ENCODE results near the gene OR56A4. TPM values are rescaled to one million over a fixed set of nuclear protein-coding genes. Genes with fewer than 3 reads are reported as not detected.

OR56A4 gene
- total and polyA plus RNA-seq, 2 donors (not counting 1 experiment from before 2014, with no cell fraction given): 0.07 TPM; not detected in 1

DNA sequence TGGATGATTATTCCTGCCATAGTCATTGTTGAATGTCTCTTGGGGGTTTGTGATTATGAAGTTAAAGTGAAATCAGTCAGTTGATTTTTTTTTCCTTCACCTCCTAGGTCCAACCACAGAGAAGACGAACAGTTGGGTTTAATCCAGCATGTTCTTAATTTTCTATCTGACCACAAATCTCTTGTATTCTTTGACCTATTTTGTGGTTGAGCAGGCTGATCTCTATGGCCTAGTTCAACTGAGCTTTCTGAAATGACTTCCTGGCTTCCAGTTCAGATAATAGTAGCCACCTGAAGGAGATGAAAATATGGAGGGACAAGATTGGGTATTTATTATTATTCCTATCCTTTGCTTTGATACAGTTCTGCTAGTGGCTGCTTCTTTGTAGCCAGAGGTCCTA, 33.2 kb downstream of the OR56A4 start:
- CTCF ChIA-PET: no interaction called here
- no peak for TF ChIP-seq EZH2 (IDR thresholded peaks at IDR 0.05; ENCODE audit: borderline replicate concordance, insufficient read depth, low read depth, low read length, poor library complexity, severe bottlenecking)
- TF ChIP-seq, protein P1, sequence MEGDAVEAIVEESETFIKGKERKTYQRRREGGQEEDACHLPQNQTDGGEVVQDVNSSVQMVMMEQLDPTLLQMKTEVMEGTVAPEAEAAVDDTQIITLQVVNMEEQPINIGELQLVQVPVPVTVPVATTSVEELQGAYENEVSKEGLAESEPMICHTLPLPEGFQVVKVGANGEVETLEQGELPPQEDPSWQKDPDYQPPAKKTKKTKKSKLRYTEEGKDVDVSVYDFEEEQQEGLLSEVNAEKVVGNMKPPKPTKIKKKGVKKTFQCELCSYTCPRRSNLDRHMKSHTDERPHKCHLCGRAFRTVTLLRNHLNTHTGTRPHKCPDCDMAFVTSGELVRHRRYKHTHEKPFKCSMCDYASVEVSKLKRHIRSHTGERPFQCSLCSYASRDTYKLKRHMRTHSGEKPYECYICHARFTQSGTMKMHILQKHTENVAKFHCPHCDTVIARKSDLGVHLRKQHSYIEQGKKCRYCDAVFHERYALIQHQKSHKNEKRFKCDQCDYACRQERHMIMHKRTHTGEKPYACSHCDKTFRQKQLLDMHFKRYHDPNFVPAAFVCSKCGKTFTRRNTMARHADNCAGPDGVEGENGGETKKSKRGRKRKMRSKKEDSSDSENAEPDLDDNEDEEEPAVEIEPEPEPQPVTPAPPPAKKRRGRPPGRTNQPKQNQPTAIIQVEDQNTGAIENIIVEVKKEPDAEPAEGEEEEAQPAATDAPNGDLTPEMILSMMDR (IDR thresholded peaks at IDR 0.05): no peak
- ATAC-seq (ENCODE audit: low read depth) (no peak), DNase-seq (no peak)
- H3K4me3 ChIP-seq (ENCODE audit: control extremely low read depth in 1 of 5, extremely low read depth in 1 of 5, insufficient read depth in 1 of 5, low read depth in 2 of 5, low read length in 4 of 5): no peak overlapping the region
- Mint-ChIP-seq H3K27ac (no peak overlapping the region), H3K4me3 (no peak overlapping the region), H3K4me1 (no peaks in the 10 kb centered on the region), H3K27me3 (no peaks in the 10 kb centered on the region), H3K9me3 (ENCODE audit: insufficient read depth) (peaks cover 4% of the 10 kb centered on the region)
- H4K20me1 ChIP-seq (ENCODE audit: control insufficient read depth, insufficient read depth, low read length, poor library complexity, severe bottlenecking): no peaks in the 10 kb centered on the region
- no peaks in the 10 kb centered on the region for H3K36me3 ChIP-seq (replicated peaks in 1 of 2; ENCODE audit: control extremely low read depth in 1 of 2, control insufficient read depth in 1 of 2, extremely low read depth in 1 of 2, insufficient read depth in 2 of 2, low read length in 1 of 2)
- H3K27me3 ChIP-seq (replicated peaks in 1 of 4; ENCODE audit: control extremely low read depth in 1 of 4, control insufficient read depth in 3 of 4, insufficient read depth in 4 of 4, low read length in 3 of 4): no peaks in the 10 kb centered on the region
- no peak overlapping the region for H3K27ac ChIP-seq (ENCODE audit: low read length in 2 of 2)
- no peak overlapping the region for H3K9ac ChIP-seq (ENCODE audit: low read length)
- H2AFZ ChIP-seq (ENCODE audit: insufficient read depth, low read depth, low read length, poor library complexity, severe bottlenecking): no peak overlapping the region
- no peak overlapping the region for H3K4me2 ChIP-seq (replicated peaks; ENCODE audit: low read depth, low read length, poor library complexity, severe bottlenecking)
- no CpG with 5 or more reads among the region's 1 CpG for WGBS (ENCODE audit: insufficient coverage)
- no peaks in the 10 kb centered on the region for H3K9me3 ChIP-seq (ENCODE audit: control extremely low read depth in 1 of 3, control insufficient read depth in 2 of 3, insufficient read depth in 1 of 3, low read length in 2 of 3)
- intact Hi-C loops (cut with micrococcal nuclease): no loop called here
- POLR2A ChIA-PET: no interaction called here
- H3K4me1 ChIP-seq (ENCODE audit: control insufficient read depth in 2 of 2, insufficient read depth in 2 of 2, low read length in 2 of 2): no peaks in the 10 kb centered on the region
- no peaks in the 10 kb centered on the region for H3K79me2 ChIP-seq (ENCODE audit: control insufficient read depth, insufficient read depth, low read length)

DNA sequence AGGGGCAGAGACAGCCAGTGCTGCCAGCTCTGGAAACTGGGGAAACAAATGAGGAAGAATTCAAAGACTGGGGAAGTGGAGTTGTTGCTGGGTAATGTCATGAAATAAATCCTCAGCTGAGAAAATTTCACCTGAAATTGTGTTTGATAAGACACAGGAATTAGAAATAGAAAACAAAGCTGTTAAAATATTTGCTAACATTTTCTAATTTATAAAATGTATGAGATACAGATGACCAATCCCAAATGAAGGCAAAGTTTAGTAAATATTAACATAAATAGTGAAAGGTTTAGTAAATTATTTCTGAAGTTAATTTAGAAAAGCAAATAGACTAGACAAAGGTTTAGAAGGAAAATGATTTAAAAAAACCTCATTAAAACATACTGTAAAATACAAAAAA, 38.4 kb downstream of the OR56A4 start, which contains the start of gene OR56A5:
Gene OR56A5 (minus strand): TSS at position 101 of the 400 bp plus-strand sequence. CDS start 0 bp downstream, at position 101.
- peaks cover 2 to 4% (median 3%) of the 10 kb centered on the region in 3 donors for H3K9me3 ChIP-seq (ENCODE audit: control extremely low read depth in 1 of 3, control insufficient read depth in 2 of 3, insufficient read depth in 1 of 3, low read length in 2 of 3)
- no peak within 1 kb of the TSS for H3K27ac ChIP-seq (ENCODE audit: low read length in 2 of 2)
- DNase-seq (no peak), ATAC-seq (ENCODE audit: low read depth) (no peak)
- H4K20me1 ChIP-seq (ENCODE audit: control insufficient read depth, insufficient read depth, low read length, poor library complexity, severe bottlenecking): no peaks in the 10 kb centered on the region
- H3K9ac ChIP-seq (ENCODE audit: low read length): no peak within 1 kb of the TSS
- H3K27ac Mint-ChIP-seq: no peak within 1 kb of the TSS
- intact Hi-C loops (cut with micrococcal nuclease): no loop called here
- peaks cover 4% of the 10 kb centered on the region for H3K9me3 Mint-ChIP-seq (ENCODE audit: insufficient read depth)
- H3K27me3 Mint-ChIP-seq: peaks cover 4% of the 10 kb centered on the region
- ChIA-PET CTCF (no interaction called here), POLR2A (no interaction called here)
- no peaks in the 10 kb centered on the region for H3K79me2 ChIP-seq (ENCODE audit: control insufficient read depth, insufficient read depth, low read length)
- no peak within 1 kb of the TSS for H3K4me3 Mint-ChIP-seq
- no peaks in the 10 kb centered on the region for H3K4me1 ChIP-seq (ENCODE audit: control insufficient read depth in 2 of 2, insufficient read depth in 2 of 2, low read length in 2 of 2)
- no peak within 1 kb of the TSS for H2AFZ ChIP-seq (ENCODE audit: insufficient read depth, low read depth, low read length, poor library complexity, severe bottlenecking)
- H3K27me3 ChIP-seq (replicated peaks in 1 of 4; ENCODE audit: control extremely low read depth in 1 of 4, control insufficient read depth in 3 of 4, insufficient read depth in 4 of 4, low read length in 3 of 4): no peaks in the 10 kb centered on the region
- H3K36me3 ChIP-seq (replicated peaks in 1 of 2; ENCODE audit: control extremely low read depth in 1 of 2, control insufficient read depth in 1 of 2, extremely low read depth in 1 of 2, insufficient read depth in 2 of 2, low read length in 1 of 2): no peaks in the 10 kb centered on the region
- no peak within 1 kb of the TSS for H3K4me3 ChIP-seq (ENCODE audit: control extremely low read depth in 1 of 5, extremely low read depth in 1 of 5, insufficient read depth in 1 of 5, low read depth in 2 of 5, low read length in 4 of 5)
- no peak for TF ChIP-seq EZH2 (IDR thresholded peaks at IDR 0.05; ENCODE audit: borderline replicate concordance, insufficient read depth, low read depth, low read length, poor library complexity, severe bottlenecking)
- TF ChIP-seq, protein P1 (IDR thresholded peaks at IDR 0.05): no peak
- no peaks in the 10 kb centered on the region for H3K4me1 Mint-ChIP-seq
- no peak within 1 kb of the TSS for H3K4me2 ChIP-seq (replicated peaks; ENCODE audit: low read depth, low read length, poor library complexity, severe bottlenecking)
